ENCODE data around the gene PDCD10.

The PDCD10 gene

DNA sequence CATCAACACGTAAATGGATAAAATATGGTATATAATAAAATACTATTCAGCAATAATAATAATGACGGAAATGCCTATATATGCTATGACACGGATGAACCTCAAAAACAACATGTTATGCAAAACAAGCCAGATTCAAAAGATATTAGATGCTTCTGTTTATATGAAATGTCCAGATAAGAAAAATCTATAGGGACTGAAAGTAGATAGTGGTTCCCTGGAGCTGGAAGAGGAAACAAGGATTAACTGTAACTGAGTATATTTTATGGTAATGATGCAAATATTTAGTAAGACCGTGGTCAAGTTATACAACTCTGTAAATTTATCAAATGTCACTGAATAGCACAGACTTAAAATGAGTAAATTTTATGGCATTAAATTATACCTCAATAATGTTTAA, 55.2 kb downstream of the PDCD10 start:
- H3K27ac ChIP-seq: no peak overlapping the region

DNA sequence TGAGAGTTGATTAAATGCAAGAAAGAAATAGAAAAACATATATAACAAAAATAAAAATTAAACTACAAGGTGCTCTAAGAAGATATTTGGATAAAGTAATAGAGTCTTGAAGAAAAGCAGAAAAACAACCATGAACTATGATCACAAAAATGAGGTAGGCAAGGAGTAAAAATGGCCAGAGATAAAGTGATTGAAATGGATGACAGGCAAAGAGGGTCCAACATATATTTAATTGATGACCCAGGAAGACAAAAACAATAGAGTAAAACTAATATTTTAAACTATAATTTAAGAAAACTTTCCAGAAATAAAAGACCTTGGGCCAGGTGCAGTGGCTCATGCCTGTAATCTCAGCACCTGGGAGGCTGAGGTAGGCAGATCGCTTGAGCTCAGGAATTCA, 58.8 kb downstream of the PDCD10 start:
- no peak overlapping the region for H3K27ac ChIP-seq

More for the DNA sequence above, 55.2 kb downstream of the PDCD10 start:
- TF ChIP-seq, protein P1, sequence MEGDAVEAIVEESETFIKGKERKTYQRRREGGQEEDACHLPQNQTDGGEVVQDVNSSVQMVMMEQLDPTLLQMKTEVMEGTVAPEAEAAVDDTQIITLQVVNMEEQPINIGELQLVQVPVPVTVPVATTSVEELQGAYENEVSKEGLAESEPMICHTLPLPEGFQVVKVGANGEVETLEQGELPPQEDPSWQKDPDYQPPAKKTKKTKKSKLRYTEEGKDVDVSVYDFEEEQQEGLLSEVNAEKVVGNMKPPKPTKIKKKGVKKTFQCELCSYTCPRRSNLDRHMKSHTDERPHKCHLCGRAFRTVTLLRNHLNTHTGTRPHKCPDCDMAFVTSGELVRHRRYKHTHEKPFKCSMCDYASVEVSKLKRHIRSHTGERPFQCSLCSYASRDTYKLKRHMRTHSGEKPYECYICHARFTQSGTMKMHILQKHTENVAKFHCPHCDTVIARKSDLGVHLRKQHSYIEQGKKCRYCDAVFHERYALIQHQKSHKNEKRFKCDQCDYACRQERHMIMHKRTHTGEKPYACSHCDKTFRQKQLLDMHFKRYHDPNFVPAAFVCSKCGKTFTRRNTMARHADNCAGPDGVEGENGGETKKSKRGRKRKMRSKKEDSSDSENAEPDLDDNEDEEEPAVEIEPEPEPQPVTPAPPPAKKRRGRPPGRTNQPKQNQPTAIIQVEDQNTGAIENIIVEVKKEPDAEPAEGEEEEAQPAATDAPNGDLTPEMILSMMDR (conservative IDR thresholded peaks at IDR 0.05): no peak

DNA sequence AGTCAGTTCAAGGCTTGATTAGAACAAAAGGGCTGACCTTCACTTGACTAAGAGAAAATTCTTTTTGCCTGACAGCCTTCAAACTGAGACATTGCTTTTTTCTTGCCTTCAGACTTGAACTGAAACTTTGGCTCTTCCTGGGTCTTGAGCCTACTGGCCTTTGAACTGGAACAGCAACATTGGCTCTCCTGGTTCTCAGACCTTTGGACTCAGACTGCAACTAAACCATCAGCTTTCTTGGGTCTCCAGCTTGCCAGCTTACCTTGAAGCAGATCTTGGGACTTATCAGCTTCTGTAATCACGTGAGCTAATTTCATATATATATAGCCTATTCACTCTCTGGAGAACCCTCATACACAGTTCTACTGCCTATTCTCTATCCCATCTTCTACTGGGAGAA, 61.5 kb downstream of the PDCD10 start:
- H3K27ac ChIP-seq: no peak overlapping the region
- TF ChIP-seq, protein P1 (conservative IDR thresholded peaks at IDR 0.05): no peak

More for the DNA sequence above, 58.8 kb downstream of the PDCD10 start:
- TF ChIP-seq, protein P1 (conservative IDR thresholded peaks at IDR 0.05): no peak

DNA sequence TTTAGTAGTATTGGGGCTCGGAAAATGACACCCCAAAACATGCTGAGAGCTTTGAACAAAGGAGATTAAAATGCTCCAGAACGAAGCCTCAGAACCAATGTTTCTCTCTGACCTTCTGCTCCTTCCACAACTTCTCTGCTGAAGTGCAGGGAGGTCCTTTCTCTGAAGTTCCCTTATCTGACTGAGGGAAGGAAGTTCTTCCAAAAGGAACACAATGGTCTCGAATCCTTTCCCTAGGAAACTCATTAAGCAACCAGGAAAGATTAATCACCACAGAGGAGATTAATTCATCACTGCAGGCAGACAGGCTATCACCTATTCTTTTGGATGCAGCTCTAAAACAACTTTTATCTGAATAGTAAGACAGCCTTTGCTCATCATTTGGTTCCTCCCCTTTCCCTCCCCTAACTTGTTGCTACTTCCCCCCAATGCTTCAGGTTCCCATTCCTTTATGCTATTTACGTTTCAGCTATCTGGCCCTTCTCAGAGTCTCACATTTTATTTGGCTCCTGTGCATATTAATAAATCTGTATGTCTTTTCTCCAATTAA, 62.7 kb downstream of the PDCD10 start:
- TF ChIP-seq, protein P1 (conservative IDR thresholded peaks at IDR 0.05): no peak
- no peak overlapping the region for H3K27ac ChIP-seq

DNA sequence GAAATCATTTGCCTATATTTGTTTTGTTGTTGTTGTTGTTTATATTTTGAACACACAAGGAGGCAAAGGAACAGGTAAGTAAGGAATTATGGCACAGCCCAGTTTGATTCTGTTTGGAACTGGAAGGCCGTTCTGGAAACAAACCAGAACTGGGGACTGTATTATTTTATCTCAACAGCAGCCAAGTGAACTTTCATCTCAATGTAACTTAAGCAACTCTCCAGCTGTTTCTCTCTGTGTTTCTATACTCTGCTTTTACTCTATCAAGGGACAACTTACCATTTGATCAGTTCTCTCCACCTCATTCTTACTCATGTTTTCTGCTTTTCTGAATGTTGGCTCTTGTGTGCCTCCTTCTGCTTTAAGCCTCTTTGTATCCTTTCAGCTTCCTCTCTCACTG, 65.0 kb downstream of the PDCD10 start:
- no peak overlapping the region for H3K27ac ChIP-seq
- TF ChIP-seq, protein P1 (conservative IDR thresholded peaks at IDR 0.05): no peak

DNA sequence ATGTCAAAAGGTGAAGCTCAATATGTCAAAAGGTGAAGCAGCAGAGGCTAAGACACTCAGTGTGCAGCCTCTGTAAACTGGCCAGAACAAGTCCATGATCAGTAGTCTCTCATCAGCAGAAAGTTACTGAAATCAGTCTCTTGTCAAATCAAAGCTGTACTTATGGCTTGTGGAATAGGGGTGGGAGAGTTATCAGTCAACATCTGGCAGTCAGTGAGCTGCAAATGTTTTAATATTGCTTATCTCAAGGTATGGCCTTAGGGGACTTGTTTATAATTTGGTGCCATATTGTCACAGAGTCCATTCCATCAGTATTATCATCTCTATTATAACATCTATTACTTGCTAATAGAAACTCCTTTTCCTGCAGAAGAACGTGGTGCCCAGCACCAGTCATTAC, 66.0 kb downstream of the PDCD10 start:
- TF ChIP-seq, protein P1 (conservative IDR thresholded peaks at IDR 0.05): no peak
- H3K27ac ChIP-seq: no peak overlapping the region

DNA sequence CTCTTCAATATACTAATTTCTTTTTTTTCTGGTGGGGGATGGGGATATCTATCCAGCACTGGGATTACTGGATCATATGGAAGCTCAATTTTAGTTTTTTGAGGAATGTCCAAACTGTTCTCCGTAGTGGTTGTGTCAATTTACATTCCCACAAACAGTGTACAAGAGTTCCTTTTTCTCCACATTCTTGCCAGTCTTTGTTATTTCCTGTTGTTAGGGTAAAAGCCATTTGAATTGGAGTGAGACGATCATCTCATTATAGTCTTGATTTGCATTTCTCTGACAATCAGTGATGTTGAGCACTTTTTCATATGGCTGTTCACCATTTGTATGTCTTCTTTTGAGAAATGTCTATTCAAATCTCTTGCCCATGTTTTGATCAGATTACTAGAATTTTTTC, 68.1 kb downstream of the PDCD10 start:
- TF ChIP-seq, protein P1 (conservative IDR thresholded peaks at IDR 0.05): no peak

More for the DNA sequence above, 68.1 kb downstream of the PDCD10 start:
- no peak overlapping the region for H3K27ac ChIP-seq
